IMR-90 (cell line): ENCODE measurements around the gene NDST3. TPM values are rescaled to one million over a fixed set of nuclear protein-coding genes. Genes with fewer than 3 reads are reported as not detected.

Experiments used
- ATAC-seq: fragments of 200-7000 bp; cut with Tn5 transposase; 2 replicates; pipeline ENCODE4 v1.9.1; 2020; ENCODE audit warnings: low read depth, mild to moderate bottlenecking, moderate library complexity
- BruUV-seq: library from RNA; stranded (reverse); fragments of 400-500 nt; replicated peaks from 2 replicates; lab custom pipeline; 2021; lab: Mats Ljungman, UMichigan
- CTCF ChIA-PET: fragments of 300-600 bp; formaldehyde crosslinking; extraction: SDS; loops from one replicate; lab custom pipeline; 2021; ENCODE audit warnings: antibody characterized with exemption; lab: Yijun Ruan, JAX
- POLR2A ChIA-PET: fragments of 300-600 bp; sonication (Branson Sonifier 250); formaldehyde crosslinking; loops from one replicate; lab custom pipeline; 2022; ENCODE audit warnings: antibody characterized with exemption; ENCODE audit not compliant: unreplicated experiment; lab: Charles Lee
- DNase-seq: peaks from one replicate; pipeline ENCODE4 v3.0.0; 2013
- H2AFZ ChIP-seq: replicated peaks from 2 replicates; pipeline ENCODE3; 2013; ENCODE audit warnings: low read length, mild to moderate bottlenecking; ENCODE audit not compliant: poor library complexity
- H2AK5ac ChIP-seq: 2 replicates; pipeline ENCODE4 v1.6.1; 2013; ENCODE audit warnings: low read depth, low read length, inconsistent platforms
- H2AK9ac ChIP-seq: replicated peaks from 2 replicates; pipeline ENCODE3; 2013; ENCODE audit warnings: mild to moderate bottlenecking, low read depth, low read length, moderate library complexity; ENCODE audit not compliant: poor library complexity
- H2BK120ac ChIP-seq: 2 replicates; pipeline ENCODE4 v1.6.1; 2013; ENCODE audit warnings: low read depth, low read length, inconsistent platforms
- H2BK15ac ChIP-seq: 3 replicates; pipeline ENCODE4 v1.6.1; 2013; ENCODE audit warnings: low read depth, low read length, inconsistent platforms
- H2BK20ac ChIP-seq: 2 replicates; pipeline ENCODE4 v1.6.1; 2013; ENCODE audit warnings: low read depth, mild to moderate bottlenecking, inconsistent platforms, low read length, moderate library complexity
- H2BK5ac ChIP-seq: 2 replicates; pipeline ENCODE4 v1.6.1; 2013; ENCODE audit warnings: mild to moderate bottlenecking, low read depth, low read length, inconsistent platforms; ENCODE audit not compliant: poor library complexity, severe bottlenecking
- H3K14ac ChIP-seq: replicated peaks from 2 replicates; pipeline ENCODE4 v1.6.1; 2013; ENCODE audit warnings: low read depth, low read length, inconsistent platforms
- H3K18ac ChIP-seq: 2 replicates; pipeline ENCODE4 v1.6.1; 2013; ENCODE audit warnings: low read depth, low read length, control low read depth
- H3K23ac ChIP-seq: 2 replicates; pipeline ENCODE4 v1.6.1; 2013; ENCODE audit warnings: low read depth, low read length, inconsistent platforms
- H3K27ac ChIP-seq: 2 replicates; pipeline ENCODE4 v1.5.1; 2013; ENCODE audit warnings: mild to moderate bottlenecking, control low read depth, low read length; ENCODE audit not compliant: insufficient read depth
- H3K27me3 ChIP-seq: 2 replicates; pipeline ENCODE4 v1.6.1; 2013; ENCODE audit warnings: low read length; ENCODE audit not compliant: control insufficient read depth, insufficient read depth
- H3K36me3 ChIP-seq: 2 replicates; pipeline ENCODE4 v1.6.1; 2013; ENCODE audit warnings: low read length, mixed read lengths; ENCODE audit not compliant: control insufficient read depth, insufficient read depth
- H3K4ac ChIP-seq: 2 replicates; pipeline ENCODE4 v1.6.1; 2013; ENCODE audit warnings: low read depth, low read length, inconsistent platforms
- H3K4me1 ChIP-seq: 2 replicates; pipeline ENCODE4 v1.6.1; 2013; ENCODE audit warnings: low read length, mixed read lengths; ENCODE audit not compliant: control insufficient read depth, insufficient read depth
- H3K4me2 ChIP-seq: 2 replicates; pipeline ENCODE4 v1.6.1; 2013; ENCODE audit warnings: low read depth, mild to moderate bottlenecking, control low read depth, low read length, moderate library complexity
- H3K4me3 ChIP-seq: 2 replicates; pipeline ENCODE4 v1.5.1; 2013; ENCODE audit warnings: low read depth, mild to moderate bottlenecking, control low read depth, low read length, moderate library complexity; ENCODE audit not compliant: insufficient read depth
- H3K56ac ChIP-seq: 2 replicates; pipeline ENCODE4 v1.6.1; 2013; ENCODE audit warnings: low read length, inconsistent platforms; ENCODE audit not compliant: insufficient read depth; ENCODE audit errors: extremely low read depth
- H3K79me1 ChIP-seq, 2 experiments: 2 replicates each; pipeline ENCODE4 v1.6.1; 2013; ENCODE audit warnings: low read length in 2 of 2, inconsistent platforms in 1 of 2, low read depth in 1 of 2
- H3K9ac ChIP-seq: 2 replicates; pipeline ENCODE4 v1.6.1; 2013; ENCODE audit warnings: low read depth, low read length, control low read depth
- H3K9me1 ChIP-seq: 2 replicates; pipeline ENCODE4 v1.6.1; 2013; ENCODE audit warnings: low read length, inconsistent platforms; ENCODE audit not compliant: insufficient read depth
- H3K9me3 ChIP-seq: 2 replicates; pipeline ENCODE4 v1.6.1; 2013; ENCODE audit warnings: low read length; ENCODE audit not compliant: control insufficient read depth, insufficient read depth
- H4K20me1 ChIP-seq: 2 replicates; pipeline ENCODE4 v1.6.1; 2013; ENCODE audit warnings: low read length, inconsistent platforms; ENCODE audit not compliant: insufficient read depth
- H4K5ac ChIP-seq: 2 replicates; pipeline ENCODE4 v1.6.1; 2013; ENCODE audit warnings: mild to moderate bottlenecking, low read depth, low read length, control low read depth
- H4K8ac ChIP-seq, 2 experiments: 2 replicates each; pipeline ENCODE4 v1.6.1; 2013; ENCODE audit warnings: low read depth in 2 of 2, low read length in 2 of 2, control low read depth in 1 of 2, inconsistent platforms in 1 of 2
- H4K91ac ChIP-seq: 2 replicates; pipeline ENCODE4 v1.6.1; 2013; ENCODE audit warnings: low read depth, low read length, inconsistent platforms; ENCODE audit not compliant: insufficient read depth
- BHLHE40 ChIP-seq: fragments of 150-350 bp; IDR thresholded peaks from 2 replicates; pipeline ENCODE4 v1.6.1; 2016; ENCODE audit warnings: mild to moderate bottlenecking, low read depth, low read length
- CEBPB ChIP-seq: IDR thresholded peaks from 2 replicates; pipeline ENCODE4 v1.6.1; 2012; ENCODE audit warnings: low read depth, low read length, improper control_type of control experiment
- CHD1 ChIP-seq: IDR thresholded peaks from 2 replicates; pipeline ENCODE4 v1.6.1; 2012; ENCODE audit warnings: low read depth, low read length, improper control_type of control experiment
- CTCF ChIP-seq: conservative IDR thresholded peaks from 2 replicates; pipeline ENCODE4 v1.5.1; 2012; ENCODE audit warnings: mild to moderate bottlenecking, low read depth, low read length, improper control_type of control experiment
- ELK1 ChIP-seq: fragments of 150-350 bp; IDR thresholded peaks from 2 replicates; pipeline ENCODE4 v1.6.1; 2016; ENCODE audit warnings: low read depth, mild to moderate bottlenecking, low read length, moderate library complexity, borderline replicate concordance
- FOS ChIP-seq: fragments of 150-350 bp; IDR thresholded peaks from 2 replicates; pipeline ENCODE4 v1.6.1; 2016; ENCODE audit warnings: low read depth, low read length
- MAFK ChIP-seq: IDR thresholded peaks from 2 replicates; pipeline ENCODE4 v1.6.1; 2012; ENCODE audit warnings: low read depth, low read length, improper control_type of control experiment
- POLR2A ChIP-seq: IDR thresholded peaks from 2 replicates; pipeline ENCODE4 v1.6.1; 2012; ENCODE audit warnings: mild to moderate bottlenecking, low read depth, low read length
- RAD21 ChIP-seq: IDR thresholded peaks from 2 replicates; pipeline ENCODE4 v1.6.1; 2012; ENCODE audit warnings: low read length, improper control_type of control experiment
- RCOR1 ChIP-seq: IDR thresholded peaks from 2 replicates; pipeline ENCODE4 v1.6.1; 2012; ENCODE audit warnings: mild to moderate bottlenecking, low read length, improper control_type of control experiment; ENCODE audit not compliant: insufficient replicate concordance
- RFX5 ChIP-seq: IDR thresholded peaks from 2 replicates; pipeline ENCODE4 v1.8.0; 2012; ENCODE audit warnings: low read depth, mild to moderate bottlenecking, low read length, moderate library complexity
- USF2 ChIP-seq: fragments of 150-350 bp; IDR thresholded peaks from 2 replicates; pipeline ENCODE4 v1.6.1; 2017; ENCODE audit warnings: mild to moderate bottlenecking, antibody characterized with exemption, low read length, low read depth
- WGBS, 2 experiments: methylation state at CpG; one replicate each; pipeline versions ENCODE4 v1.1.5 to v1.1.7; 2013; ENCODE audit warnings: missing lambda C conversion rate in 2 of 2; ENCODE audit not compliant: insufficient read length in 1 of 2; ENCODE audit errors: extremely low coverage in 2 of 2; 5-methylcytosine and 5-hydroxymethylcytosine counted together
- dilution Hi-C: fragments of 300-500 bp; cut with HindIII; formaldehyde crosslinking; loops from one replicate; pipeline ENCODE4 v1.14.3; 2018; ENCODE audit warnings: low sequenced_read_pairs; ENCODE audit not compliant: unreplicated experiment
- in situ Hi-C: fragments of 300-500 bp; cut with MboI; formaldehyde crosslinking; loops from 3 replicates; pipeline ENCODE4 v1.14.3; 2019; ENCODE audit warnings: low sequenced_read_pairs, inconsistent platforms, mixed read lengths
- intact Hi-C: fragments of 100-400 bp; cut with micrococcal nuclease; formaldehyde crosslinking; loops from 2 replicates; pipeline ENCODE4 v1.10.0; 2022
- polyA plus RNA-seq, 3 experiments: library from polyadenylated mRNA; depleted of rRNA; stranded (reverse); fragments of >200 nt; gene quantifications; 2 replicates each; pipeline ENCODE4 v1.2.3, GENCODE V29; 2012; ENCODE audit warnings: low replicate concordance in 1 of 3
- total RNA-seq: library from RNA; depleted of rRNA; stranded (reverse); fragments of >200 nt; gene quantifications from 2 replicates; pipeline ENCODE4 v1.2.3, GENCODE V29; 2012

The NDST3 gene
- total and polyA plus RNA-seq, 2 of the 4 experiments (the other 2 are of a cell fraction) = 0.10 to 0.18 TPM

- TF ChIP-seq ELK1 (no peak), CEBPB (no peak), CHD1 (no peak)
Measured at GRCh38 chr4:118036336-118036735, 2.0 kb downstream of the NDST3 start (continued).

GRCh38 chr4:118037955-118038354, 3.7 kb downstream of the NDST3 start:
- H3K79me1 ChIP-seq = no peaks in the 10 kb centered on the region
- no peak overlapping the region for H3K56ac ChIP-seq
- dilution Hi-C loops = no loop called here
- CTCF ChIA-PET = interaction anchor here (1.7 kb wide), 1 partner anchor 186 kb away, joined by 4 read pairs; no protein-coding TSS in a partner anchor
- H3K14ac ChIP-seq = no peak overlapping the region
- no peak overlapping the region for H2BK20ac ChIP-seq
- no peaks in the 10 kb centered on the region for H3K9me1 ChIP-seq
- intact Hi-C loops = no loop called here
- no CpG with 5 or more reads among the region's 1 CpG for WGBS, 2 experiments
- H4K91ac ChIP-seq = no peak overlapping the region
- in situ Hi-C loops = loop anchor here (25.0 kb wide), 1 partner anchor 901 kb away; no protein-coding TSS in a partner anchor
- no peak overlapping the region for H3K27ac ChIP-seq
- H3K36me3 ChIP-seq = no peaks in the 10 kb centered on the region
- no peaks in the 10 kb centered on the region for H3K4me1 ChIP-seq
- BruUV-seq = no TSS peak
- no peak overlapping the region for H4K5ac ChIP-seq
- no peak overlapping the region for H2BK5ac ChIP-seq
- H3K27me3 ChIP-seq = no peaks in the 10 kb centered on the region
- no peak overlapping the region for H2AK9ac ChIP-seq
- no peaks in the 10 kb centered on the region for H3K9me3 ChIP-seq
- H3K4ac ChIP-seq = no peak overlapping the region
- no peak overlapping the region for H3K4me2 ChIP-seq
- ATAC-seq (no peak), DNase-seq (no peak)
- H3K18ac ChIP-seq = no peak overlapping the region
- POLR2A ChIA-PET = no interaction called here
- no peaks in the 10 kb centered on the region for H4K20me1 ChIP-seq
- H3K23ac ChIP-seq = no peak overlapping the region
- no peak overlapping the region for H3K4me3 ChIP-seq
- no peak overlapping the region for H2BK15ac ChIP-seq
- H2AFZ ChIP-seq = no peak overlapping the region
- no peak overlapping the region for H2AK5ac ChIP-seq
- no peak overlapping the region for H3K9ac ChIP-seq
- H4K8ac ChIP-seq = no peak overlapping the region
- no peak overlapping the region for H2BK120ac ChIP-seq
- TF ChIP-seq RAD21 = no peak
- no peak for TF ChIP-seq RCOR1
- no peak for TF ChIP-seq BHLHE40
- TF ChIP-seq POLR2A = no peak
- TF ChIP-seq CEBPB = no peak
- no peak for TF ChIP-seq USF2
- TF ChIP-seq MAFK = no peak; the same call in 1 of the 2 replicates
- no peak for TF ChIP-seq RFX5
- TF ChIP-seq CHD1 = no peak
- no peak for TF ChIP-seq FOS
- no peak for TF ChIP-seq CTCF
- no peak for TF ChIP-seq ELK1
